Activated T-cell treated with anti-CD3 and anti-CD28 coated beads, Interleukin-2, amount 50 U/mL, for 1 hour (primary cell): ENCODE results near the gene PLD1.
"Not testable (repeated sequence)": the region's sequence is repeated elsewhere in the genome, so short reads cannot be mapped to it uniquely, and the experiment has no call there.

Experiments used
- DNase-seq: peaks from one replicate; pipeline ENCODE4 v3.0.0-alpha.2; 2020

The PLD1 gene

GRCh38 chr3:171809861-171810628 is at the start of gene PLD1:
Gene PLD1 (minus strand): TSS chr3:171810483. CDS start chr3:171738051, 72,432 bp downstream.
- peak; percentile 51 for DNase-seq

GRCh38 chr3:171858770-171859169 is 48.5 kb upstream of the PLD1 start:
- not testable (repeated sequence) for DNase-seq

GRCh38 chr3:171854649-171855305 is 44.5 kb upstream of the PLD1 start:
- no peak for DNase-seq

- no peak for DNase-seq
These were observed 41.4 kb upstream of the PLD1 start for GRCh38 chr3:171851660-171852058.

- DNase-seq: no peak
These were observed 40.8 kb upstream of the PLD1 start for GRCh38 chr3:171850960-171851659.

- DNase-seq: no peak
These were observed 40.2 kb upstream of the PLD1 start for GRCh38 chr3:171850320-171850959.

GRCh38 chr3:171849617-171850319 is 39.5 kb upstream of the PLD1 start:
- DNase-seq: no peak

GRCh38 chr3:171847595-171848259 is 37.4 kb upstream of the PLD1 start:
- no peak for DNase-seq

GRCh38 chr3:171847133-171847532 is 36.9 kb upstream of the PLD1 start:
- DNase-seq: no peak

GRCh38 chr3:171846597-171846996 is 36.3 kb upstream of the PLD1 start:
- DNase-seq: no peak

GRCh38 chr3:171845481-171846284 is 35.4 kb upstream of the PLD1 start:
- no peak for DNase-seq

GRCh38 chr3:171844873-171845272 is 34.6 kb upstream of the PLD1 start:
- no peak for DNase-seq

GRCh38 chr3:171842864-171843518 is 32.7 kb upstream of the PLD1 start, which contains the start of gene TMEM212:
Gene TMEM212 (plus strand): TSS chr3:171843349. CDS start chr3:171843384, 35 bp downstream.
- DNase-seq: no peak

- DNase-seq: no peak
These were observed 31.3 kb upstream of the PLD1 start for GRCh38 chr3:171841620-171842000.

- no peak for DNase-seq
These were observed 30.7 kb upstream of the PLD1 start for GRCh38 chr3:171840811-171841619.

GRCh38 chr3:171840445-171840810 is 30.1 kb upstream of the PLD1 start:
- DNase-seq: no peak

GRCh38 chr3:171839270-171839669 is 29.0 kb upstream of the PLD1 start:
- no peak for DNase-seq

- DNase-seq: no peak
These were observed 28.0 kb upstream of the PLD1 start for GRCh38 chr3:171838218-171838720.

GRCh38 chr3:171837698-171838097 is 27.4 kb upstream of the PLD1 start:
- no peak for DNase-seq

GRCh38 chr3:171836855-171837254 is 26.6 kb upstream of the PLD1 start:
- no peak for DNase-seq
